ENCODE data around the gene SLC25A20.

Gene SLC25A20

DNA sequence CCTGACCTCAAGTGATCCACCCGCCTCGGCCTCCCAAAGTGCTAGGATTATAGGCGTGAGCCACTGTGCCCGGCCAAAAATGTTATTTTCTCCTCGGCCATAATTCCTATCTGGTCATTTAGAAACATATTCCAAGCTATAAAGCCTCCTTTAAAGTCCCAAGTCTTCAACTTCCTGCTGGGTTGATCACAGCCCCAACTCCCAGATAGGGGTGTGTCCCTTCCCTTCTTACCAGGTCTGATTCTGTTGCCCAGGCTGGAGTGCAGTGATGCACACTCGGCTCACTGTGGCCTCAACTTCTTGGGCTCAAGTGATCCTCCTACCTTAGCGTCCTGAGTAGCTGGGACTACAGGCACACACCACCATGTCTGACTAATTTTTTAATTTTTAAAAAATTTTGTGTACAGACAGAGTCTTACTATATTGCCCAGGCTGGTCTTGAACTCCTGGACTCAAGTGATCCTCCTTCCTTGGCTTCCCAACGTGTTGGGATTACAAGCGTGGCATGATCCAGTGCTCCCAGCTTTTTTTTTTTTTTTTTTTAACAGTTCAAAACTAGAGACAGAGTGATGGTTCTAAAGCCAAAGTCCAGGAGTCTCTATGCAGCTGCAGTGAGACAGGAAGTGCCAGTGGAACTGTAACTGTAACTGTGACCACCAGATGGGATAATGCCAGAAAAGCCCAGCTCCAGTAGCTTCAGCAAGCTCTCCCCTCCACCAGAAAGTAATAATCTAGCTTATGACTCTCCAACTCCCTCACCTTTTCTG is 42.8 kb downstream of the SLC25A20 start:
- Histone ChIP-seq H3K79me2 (ENCODE audit: insufficient read depth, low read length) (no peaks in the 10 kb centered on the region), H3K27me3 (ENCODE audit: insufficient read depth, low read length, poor library complexity, severe bottlenecking) (no peaks in the 10 kb centered on the region), H3K4me2 (ENCODE audit: low read depth, low read length, poor library complexity, severe bottlenecking) (peak overlapping the region; percentile 32), H2AFZ (ENCODE audit: low read length) (peak overlapping the region; percentile 24; the same call in 1 of the 2 replicates), H3K9me3 (ENCODE audit: insufficient read depth, low read depth, low read length) (no peaks in the 10 kb centered on the region), H3K4me3 (ENCODE audit: low read length, poor library complexity, severe bottlenecking) (no peak overlapping the region), H3K36me3 (ENCODE audit: insufficient read depth, low read length) (no peaks in the 10 kb centered on the region), H4K20me1 (ENCODE audit: insufficient read depth, low read length, poor library complexity, severe bottlenecking) (no peaks in the 10 kb centered on the region), H3K9ac (ENCODE audit: low read depth, low read length, poor library complexity, severe bottlenecking) (peak overlapping the region; percentile 42), H3F3A (ENCODE audit: low read depth) (no peaks in the 10 kb centered on the region), H3K9me2 (replicated peaks; ENCODE audit: low read depth, low read length) (no peaks in the 10 kb centered on the region), H3K4me1 (ENCODE audit: insufficient read depth, low read length, poor library complexity, severe bottlenecking) (peaks cover 12% of the 10 kb centered on the region)
- TF ChIP-seq, protein P1, sequence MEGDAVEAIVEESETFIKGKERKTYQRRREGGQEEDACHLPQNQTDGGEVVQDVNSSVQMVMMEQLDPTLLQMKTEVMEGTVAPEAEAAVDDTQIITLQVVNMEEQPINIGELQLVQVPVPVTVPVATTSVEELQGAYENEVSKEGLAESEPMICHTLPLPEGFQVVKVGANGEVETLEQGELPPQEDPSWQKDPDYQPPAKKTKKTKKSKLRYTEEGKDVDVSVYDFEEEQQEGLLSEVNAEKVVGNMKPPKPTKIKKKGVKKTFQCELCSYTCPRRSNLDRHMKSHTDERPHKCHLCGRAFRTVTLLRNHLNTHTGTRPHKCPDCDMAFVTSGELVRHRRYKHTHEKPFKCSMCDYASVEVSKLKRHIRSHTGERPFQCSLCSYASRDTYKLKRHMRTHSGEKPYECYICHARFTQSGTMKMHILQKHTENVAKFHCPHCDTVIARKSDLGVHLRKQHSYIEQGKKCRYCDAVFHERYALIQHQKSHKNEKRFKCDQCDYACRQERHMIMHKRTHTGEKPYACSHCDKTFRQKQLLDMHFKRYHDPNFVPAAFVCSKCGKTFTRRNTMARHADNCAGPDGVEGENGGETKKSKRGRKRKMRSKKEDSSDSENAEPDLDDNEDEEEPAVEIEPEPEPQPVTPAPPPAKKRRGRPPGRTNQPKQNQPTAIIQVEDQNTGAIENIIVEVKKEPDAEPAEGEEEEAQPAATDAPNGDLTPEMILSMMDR (conservative IDR thresholded peaks at IDR 0.05; ENCODE audit: low read length) = peak; percentile 35
- no peak for TF ChIP-seq EZH2phosphoT487 (IDR thresholded peaks at IDR 0.05; ENCODE audit: borderline replicate concordance)

DNA sequence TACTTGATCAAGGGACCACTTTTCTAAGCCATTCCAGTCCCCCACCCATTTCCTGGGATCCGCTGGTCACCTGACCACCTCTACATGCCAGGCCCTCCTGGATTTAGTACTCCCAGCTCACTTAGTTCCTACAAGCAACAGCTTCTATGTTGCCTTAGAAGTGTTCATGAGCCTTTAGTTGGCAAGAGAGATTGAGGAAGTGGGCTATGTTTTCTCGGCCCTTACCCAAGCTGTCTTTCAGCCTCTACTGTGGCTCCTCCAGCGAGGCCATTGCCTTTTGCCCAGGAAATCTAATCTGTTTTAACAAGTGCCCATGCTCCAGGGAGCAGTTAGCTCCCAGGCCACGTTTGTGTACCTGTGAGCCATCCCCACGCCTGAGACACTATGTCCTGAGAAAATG is 46.5 kb downstream of the SLC25A20 start:
- TF ChIP-seq, protein P1 (conservative IDR thresholded peaks at IDR 0.05; ENCODE audit: low read length) = no peak
- no peak for TF ChIP-seq EZH2phosphoT487 (IDR thresholded peaks at IDR 0.05; ENCODE audit: borderline replicate concordance)
- no peak overlapping the region for H2AFZ ChIP-seq (ENCODE audit: low read length)
- no peaks in the 10 kb centered on the region for H3K9me2 ChIP-seq (replicated peaks; ENCODE audit: low read depth, low read length)
- peaks cover 20% of the 10 kb centered on the region for H3K4me1 ChIP-seq (ENCODE audit: insufficient read depth, low read length, poor library complexity, severe bottlenecking)
- no peaks in the 10 kb centered on the region; the same call in 1 of the 2 replicates for H3K79me2 ChIP-seq (ENCODE audit: insufficient read depth, low read length)
- no peaks in the 10 kb centered on the region for H4K20me1 ChIP-seq (ENCODE audit: insufficient read depth, low read length, poor library complexity, severe bottlenecking)
- no peaks in the 10 kb centered on the region for H3F3A ChIP-seq (ENCODE audit: low read depth)
- H3K4me3 ChIP-seq (ENCODE audit: low read length, poor library complexity, severe bottlenecking) = no peak overlapping the region
- no peak overlapping the region for H3K4me2 ChIP-seq (ENCODE audit: low read depth, low read length, poor library complexity, severe bottlenecking)
- no peak overlapping the region for H3K9ac ChIP-seq (ENCODE audit: low read depth, low read length, poor library complexity, severe bottlenecking)
- H3K36me3 ChIP-seq (ENCODE audit: insufficient read depth, low read length) = no peaks in the 10 kb centered on the region
- H3K27me3 ChIP-seq (ENCODE audit: insufficient read depth, low read length, poor library complexity, severe bottlenecking) = peaks cover 5% of the 10 kb centered on the region
- no peaks in the 10 kb centered on the region for H3K9me3 ChIP-seq (ENCODE audit: insufficient read depth, low read depth, low read length)

DNA sequence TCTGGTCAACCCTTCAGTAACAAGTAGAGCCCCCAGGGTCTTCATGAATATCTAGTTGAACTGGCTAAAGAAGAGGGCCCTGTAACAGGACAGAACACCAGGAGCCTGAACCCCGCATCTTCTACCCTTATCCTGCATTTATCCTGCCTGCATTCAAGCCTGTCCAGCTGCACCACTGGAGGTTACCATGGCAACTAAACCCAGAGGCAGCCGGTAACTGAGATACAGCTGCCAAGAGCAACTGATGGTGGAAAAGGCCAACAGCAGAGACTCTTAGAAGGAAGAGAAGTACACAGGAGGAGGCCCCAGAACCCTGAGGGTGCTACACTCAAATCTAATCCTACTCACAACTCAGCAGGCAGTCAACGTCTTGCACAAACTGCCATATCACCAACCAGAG is 47.3 kb downstream of the SLC25A20 start:
- no peak overlapping the region for H3K4me3 ChIP-seq (ENCODE audit: low read length, poor library complexity, severe bottlenecking)
- no peaks in the 10 kb centered on the region for H3F3A ChIP-seq (ENCODE audit: low read depth)
- H3K36me3 ChIP-seq (ENCODE audit: insufficient read depth, low read length) = no peaks in the 10 kb centered on the region
- peaks cover 23% of the 10 kb centered on the region for H3K4me1 ChIP-seq (ENCODE audit: insufficient read depth, low read length, poor library complexity, severe bottlenecking)
- H3K4me2 ChIP-seq (ENCODE audit: low read depth, low read length, poor library complexity, severe bottlenecking) = no peak overlapping the region
- H3K9ac ChIP-seq (ENCODE audit: low read depth, low read length, poor library complexity, severe bottlenecking) = no peak overlapping the region
- TF ChIP-seq, protein P1 (conservative IDR thresholded peaks at IDR 0.05; ENCODE audit: low read length) = no peak
- TF ChIP-seq EZH2phosphoT487 (IDR thresholded peaks at IDR 0.05; ENCODE audit: borderline replicate concordance) = no peak
- H2AFZ ChIP-seq (ENCODE audit: low read length) = no peak overlapping the region
- no peaks in the 10 kb centered on the region; the same call in 1 of the 2 replicates for H3K79me2 ChIP-seq (ENCODE audit: insufficient read depth, low read length)
- peaks cover 9% of the 10 kb centered on the region for H3K27me3 ChIP-seq (ENCODE audit: insufficient read depth, low read length, poor library complexity, severe bottlenecking)
- no peaks in the 10 kb centered on the region for H3K9me3 ChIP-seq (ENCODE audit: insufficient read depth, low read depth, low read length)
- H4K20me1 ChIP-seq (ENCODE audit: insufficient read depth, low read length, poor library complexity, severe bottlenecking) = no peaks in the 10 kb centered on the region
- no peaks in the 10 kb centered on the region for H3K9me2 ChIP-seq (replicated peaks; ENCODE audit: low read depth, low read length)
